Skeletal muscle tissue (tissue), 4 donors: ENCODE measurements around the gene RPL19. TPM values are rescaled to one million over a fixed set of nuclear protein-coding genes. Genes with fewer than 3 reads are reported as not detected.
A peak's percentile ranks its signal among the peaks of the same experiment; 100 is the strongest.
"Not testable (repeated sequence)": the region's sequence is repeated elsewhere in the genome, so short reads cannot be mapped to it uniquely, and the experiment has no call there.

ENCODE experiments used
- H3K27ac ChIP-seq: one replicate; pipeline ENCODE4 v1.7.0; 2013; ENCODE audit warnings: mild to moderate bottlenecking, low read depth, low read length, inconsistent platforms
- H3K27me3 ChIP-seq, 3 donors: one replicate each; pipeline ENCODE4 v1.7.0; 2013; ENCODE audit warnings: low read length in 3 of 3; ENCODE audit not compliant: control insufficient read depth in 3 of 3, insufficient read depth in 3 of 3
- H3K36me3 ChIP-seq, 3 donors: one replicate each; pipeline ENCODE4 v1.7.0; 2013; ENCODE audit warnings: low read length in 3 of 3; ENCODE audit not compliant: control insufficient read depth in 3 of 3, insufficient read depth in 3 of 3
- H3K4me1 ChIP-seq, 3 donors: one replicate each; pipeline ENCODE4 v1.7.0; 2013; ENCODE audit warnings: low read length in 3 of 3, mild to moderate bottlenecking in 3 of 3; ENCODE audit not compliant: control insufficient read depth in 3 of 3, insufficient read depth in 3 of 3
- H3K4me3 ChIP-seq, 3 donors: one replicate each; pipeline ENCODE4 v1.7.0; 2013; ENCODE audit warnings: low read length in 3 of 3
- H3K9ac ChIP-seq, 3 donors: one replicate each; pipeline ENCODE4 v1.7.0; 2013; ENCODE audit warnings: low read length in 3 of 3, mild to moderate bottlenecking in 3 of 3, moderate library complexity in 2 of 3, low read depth in 1 of 3
- H3K9me3 ChIP-seq, 3 donors: one replicate each; pipeline ENCODE4 v1.7.0; 2013; ENCODE audit warnings: low read length in 3 of 3; ENCODE audit not compliant: control insufficient read depth in 3 of 3
- total RNA-seq: library from RNA; depleted of rRNA; stranded (reverse); fragments of >200 nt; gene quantifications from one replicate; pipeline ENCODE4 v1.2.3, GENCODE V29; 2014
- donor health status: Osteomylitis.

RPL19 gene
- total RNA-seq, 1 donor from 2014 or later, result 1,766 TPM

- Histone ChIP-seq H3K27me3 (no peaks in the 10 kb centered on the region), H3K4me1 (peaks cover 16 to 28% (median 22%) of the 10 kb centered on the region in 3 donors), H3K27ac (no peak overlapping the region), H3K4me3 (peak overlapping the region; percentile 69 to 87 (median 85)), H3K9ac (peak overlapping the region; percentile 66 to 85 (median 85)), H3K36me3 (no peaks in the 10 kb centered on the region), H3K9me3 (no peaks in the 10 kb centered on the region)
Measured at GRCh38 chr17:39164675-39165143, 35.4 kb upstream of the RPL19 start.

- H3K27ac ChIP-seq, result no peak overlapping the region
- peaks cover 16 to 28% (median 22%) of the 10 kb centered on the region in 3 donors for H3K4me1 ChIP-seq
- H3K9me3 ChIP-seq, result no peaks in the 10 kb centered on the region
- peak overlapping the region; percentile 66 to 85 (median 80) for H3K9ac ChIP-seq
- H3K4me3 ChIP-seq, result peak overlapping the region; percentile 69 to 87 (median 85)
- no peaks in the 10 kb centered on the region for H3K27me3 ChIP-seq
- no peaks in the 10 kb centered on the region for H3K36me3 ChIP-seq
Measured at GRCh38 chr17:39165178-39165840, 34.8 kb upstream of the RPL19 start.

- Histone ChIP-seq H3K9ac (peak within 1 kb of the TSS; percentile 66 to 85 (median 80)), H3K36me3 (no peaks in the 10 kb centered on the region), H3K4me3 (peak within 1 kb of the TSS; percentile 69 to 87 (median 85)), H3K27ac (no peak within 1 kb of the TSS), H3K4me1 (peaks cover 16 to 28% (median 22%) of the 10 kb centered on the region in 3 donors), H3K9me3 (no peaks in the 10 kb centered on the region), H3K27me3 (no peaks in the 10 kb centered on the region)
Measured at GRCh38 chr17:39165841-39166349, 34.2 kb upstream of the RPL19 start, which contains the start of gene ARL5C. TSS of gene ARL5C (minus strand) at chr17:39166161. CDS start at chr17:39165760, 401 bp downstream.

- Histone ChIP-seq H3K9ac (peak overlapping the region in 1 of 3 donors; percentile 27), H3K36me3 (no peaks in the 10 kb centered on the region), H3K9me3 (no peaks in the 10 kb centered on the region), H3K27ac (no peak overlapping the region), H3K4me3 (peak overlapping the region in 1 of 3 donors; percentile 38), H3K27me3 (no peaks in the 10 kb centered on the region), H3K4me1 (peaks cover 16 to 28% (median 22%) of the 10 kb centered on the region in 3 donors)
Measured at GRCh38 chr17:39166437-39167335, 33.4 kb upstream of the RPL19 start.

- Histone ChIP-seq H3K4me1 (peaks cover 16 to 28% (median 22%) of the 10 kb centered on the region in 3 donors), H3K9ac (no peak overlapping the region), H3K9me3 (no peaks in the 10 kb centered on the region), H3K27ac (no peak overlapping the region), H3K27me3 (no peaks in the 10 kb centered on the region), H3K4me3 (peak overlapping the region in 1 of 3 donors; percentile 38), H3K36me3 (no peaks in the 10 kb centered on the region)
Measured at GRCh38 chr17:39167476-39167875, 32.6 kb upstream of the RPL19 start.

- H3K27ac ChIP-seq, H3K27me3 ChIP-seq, H3K4me3 ChIP-seq, H3K9ac ChIP-seq, H3K9me3 ChIP-seq, H3K36me3 ChIP-seq: not testable (repeated sequence)
- H3K4me1 ChIP-seq, result peaks cover 16 to 33% (median 26%) of the 10 kb centered on the region in 3 donors
Measured at GRCh38 chr17:39168503-39168902, 31.6 kb upstream of the RPL19 start.

- H3K4me3 ChIP-seq, result no peak overlapping the region
- H3K9me3 ChIP-seq, result no peaks in the 10 kb centered on the region
- no peaks in the 10 kb centered on the region for H3K27me3 ChIP-seq
- H3K4me1 ChIP-seq, result peaks cover 16 to 35% (median 31%) of the 10 kb centered on the region in 3 donors
- H3K27ac ChIP-seq, result no peak overlapping the region
- H3K36me3 ChIP-seq, result no peaks in the 10 kb centered on the region
- H3K9ac ChIP-seq, result no peak overlapping the region
Measured at GRCh38 chr17:39169101-39169500, 31.0 kb upstream of the RPL19 start.

- no peak overlapping the region for H3K4me3 ChIP-seq
- no peak overlapping the region for H3K9ac ChIP-seq
- H3K27me3 ChIP-seq, result no peaks in the 10 kb centered on the region
- no peaks in the 10 kb centered on the region for H3K36me3 ChIP-seq
- no peak overlapping the region for H3K27ac ChIP-seq
- peaks cover 15 to 35% (median 31%) of the 10 kb centered on the region in 3 donors for H3K4me1 ChIP-seq
- no peaks in the 10 kb centered on the region for H3K9me3 ChIP-seq
Measured at GRCh38 chr17:39169518-39169917, 30.6 kb upstream of the RPL19 start.

GRCh38 chr17:39170109-39170508 is 30.0 kb upstream of the RPL19 start:
- Histone ChIP-seq H3K27ac (no peak overlapping the region), H3K4me1 (peaks cover 12 to 35% (median 31%) of the 10 kb centered on the region in 3 donors), H3K4me3 (no peak overlapping the region), H3K9ac (no peak overlapping the region), H3K27me3 (no peaks in the 10 kb centered on the region), H3K9me3 (no peaks in the 10 kb centered on the region), H3K36me3 (no peaks in the 10 kb centered on the region)
